ENCODE measurements around the gene PLA2G2C.
A peak's percentile ranks its signal among the peaks of the same experiment; 100 is the strongest.
"Not testable (repeated sequence)": the region's sequence is repeated elsewhere in the genome, so short reads cannot be mapped to it uniquely, and the experiment has no call there.

The PLA2G2C gene

DNA sequence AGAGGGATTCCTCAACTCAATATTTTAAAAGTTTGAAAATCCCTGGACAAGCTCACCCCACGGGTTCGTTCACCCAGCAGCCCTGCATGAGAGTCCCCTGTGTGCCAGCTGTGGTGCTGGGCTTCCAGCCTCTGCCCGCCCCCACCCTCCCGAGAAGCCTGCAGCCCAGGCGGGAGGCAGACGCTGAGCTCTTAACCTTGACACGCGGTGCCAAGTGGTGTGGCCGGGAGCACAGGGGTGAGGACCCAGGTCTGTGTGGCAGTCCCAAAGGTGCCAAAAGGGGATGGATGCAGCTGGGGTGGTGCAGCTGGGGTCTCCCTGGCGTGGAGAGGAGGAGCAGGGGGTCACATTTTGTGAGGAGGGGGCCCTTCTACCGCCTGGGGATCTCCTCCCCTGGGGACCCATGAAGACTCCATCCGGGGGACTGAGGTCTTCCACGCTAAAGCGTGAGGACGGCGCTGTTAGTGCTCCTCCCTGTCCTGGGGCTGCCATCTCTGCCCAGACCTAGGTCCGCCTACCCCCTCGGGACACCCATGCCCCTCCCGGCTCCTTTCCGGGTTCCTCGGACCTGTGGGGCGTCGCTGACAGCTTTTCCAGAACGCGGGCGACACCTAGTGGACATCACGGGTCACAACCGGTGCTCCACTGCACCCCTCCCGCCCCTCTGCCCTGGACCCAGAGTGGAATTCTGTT, 34.3 kb downstream of the PLA2G2C start:
- peak; percentile 83 for DNase-seq

GRCh38 chr1:20150969-20151368, 35.3 kb downstream of the PLA2G2C start:
- no peak for DNase-seq

GRCh38 chr1:20150326-20150705, 36.0 kb downstream of the PLA2G2C start:
- DNase-seq: no peak

GRCh38 chr1:20149601-20150325, 36.6 kb downstream of the PLA2G2C start:
- DNase-seq: no peak

DNA sequence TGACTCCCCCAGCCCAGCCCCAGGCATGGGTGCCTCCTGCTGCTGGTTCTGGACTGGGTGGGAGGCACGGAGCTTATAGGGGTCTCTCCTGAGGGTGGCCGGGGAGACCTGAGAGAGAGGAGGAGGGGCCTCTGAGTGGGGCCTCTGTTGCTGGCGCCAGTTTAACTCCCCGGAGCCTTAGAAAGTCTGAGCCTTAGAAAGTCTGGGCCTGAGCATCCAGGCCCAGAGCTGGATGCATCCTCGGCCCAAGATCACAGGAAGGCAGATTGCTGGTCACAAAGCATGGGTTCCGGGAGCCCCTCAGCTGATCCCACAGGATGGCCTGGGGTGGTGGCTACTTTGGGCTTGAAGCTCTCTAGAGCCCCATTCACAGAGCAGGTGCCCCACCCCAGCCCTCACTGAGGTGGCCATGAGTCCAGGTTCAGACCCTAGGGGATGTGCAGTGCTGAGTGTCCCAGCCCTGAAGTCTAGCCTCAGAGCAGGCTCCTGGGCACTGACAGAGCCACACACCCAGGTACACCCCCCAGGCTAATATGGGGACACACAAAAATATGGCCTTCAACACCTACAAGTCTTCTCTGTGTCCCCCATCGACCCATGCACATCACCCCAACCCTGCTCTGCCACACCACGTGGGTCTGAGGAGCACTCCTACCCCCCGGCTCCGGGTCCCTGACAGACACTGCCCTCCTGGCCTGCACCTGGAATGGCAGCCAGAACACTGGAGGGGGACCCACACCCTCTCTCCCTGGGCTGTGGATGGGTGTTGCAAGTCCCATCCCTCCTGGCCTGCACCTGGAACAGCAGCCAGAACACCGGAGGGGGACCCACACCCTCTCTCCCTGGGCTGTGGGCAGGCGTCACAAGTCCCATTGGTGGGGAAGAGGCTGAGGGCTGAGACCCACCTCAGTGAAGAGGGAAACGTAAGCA, 37.5 kb downstream of the PLA2G2C start:
- DNase-seq: no peak

- DNase-seq: no peak
Observed at GRCh38 chr1:20147846-20148570, 38.3 kb downstream of the PLA2G2C start.

- DNase-seq: no peak
Observed at GRCh38 chr1:20143734-20144565, 42.4 kb downstream of the PLA2G2C start.

- no peak for DNase-seq
Observed at GRCh38 chr1:20143318-20143717, 43.0 kb downstream of the PLA2G2C start.

GRCh38 chr1:20142001-20142710, 44.2 kb downstream of the PLA2G2C start:
- no peak for DNase-seq

- no peak for DNase-seq
Observed at GRCh38 chr1:20141466-20141865, 44.9 kb downstream of the PLA2G2C start.

- no peak for DNase-seq
Observed at GRCh38 chr1:20141001-20141400, 45.3 kb downstream of the PLA2G2C start.

GRCh38 chr1:20139776-20140612, 46.3 kb downstream of the PLA2G2C start:
- no peak for DNase-seq

DNA sequence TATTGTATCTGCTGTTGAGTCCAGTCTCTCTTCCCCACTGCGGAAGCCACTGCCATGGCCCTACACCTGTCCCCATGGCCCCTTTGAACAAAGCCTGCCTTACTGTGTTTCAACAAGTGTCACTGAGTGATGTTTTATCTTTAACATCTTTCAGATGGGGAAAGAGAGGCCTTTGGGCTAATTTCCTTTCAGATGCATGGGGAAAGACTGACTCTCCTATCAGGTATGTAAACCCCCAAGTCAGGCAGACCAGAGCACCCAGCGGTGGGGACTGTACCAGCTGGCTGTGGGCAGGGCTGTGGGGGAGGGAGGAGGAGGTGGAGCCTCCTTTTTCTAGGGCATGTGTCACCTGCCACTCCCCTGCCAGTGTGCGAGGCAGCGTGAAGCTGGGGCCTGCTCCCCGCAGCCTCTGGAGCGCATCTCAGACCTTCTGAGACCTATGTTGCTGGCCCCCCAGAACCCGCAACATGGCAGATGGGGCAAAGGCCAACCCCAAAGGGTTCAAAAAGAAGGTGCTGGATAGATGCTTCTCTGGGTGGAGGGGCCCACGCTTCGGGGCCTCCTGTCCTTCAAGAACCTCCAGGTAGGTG, 47.3 kb downstream of the PLA2G2C start, which contains the start of gene PLA2G2F:
PLA2G2F (plus strand) TSS at position 363 of the 590 bp plus-strand sequence; CDS start at position 468, 105 bp downstream.
- DNase-seq: no peak

DNA sequence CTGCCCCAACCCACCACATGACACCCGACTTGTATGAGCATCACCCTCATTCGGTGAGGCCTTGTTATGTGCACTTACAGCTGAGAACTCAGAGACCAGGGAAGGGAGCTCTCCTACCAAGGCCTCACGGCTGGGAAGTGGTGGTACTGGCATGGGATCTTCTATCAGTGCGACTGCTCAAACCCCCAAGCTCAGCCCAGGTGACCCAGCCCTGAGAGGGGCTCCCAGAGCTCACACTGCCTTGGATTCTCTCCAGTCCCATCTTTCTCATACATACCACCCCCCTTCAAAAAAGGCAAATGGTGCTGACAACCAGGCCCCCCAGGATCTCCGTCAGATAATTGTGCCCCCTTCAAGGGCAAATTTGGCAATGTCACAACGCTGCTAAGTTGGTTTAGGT, 48.0 kb downstream of the PLA2G2C start:
- no peak for DNase-seq

GRCh38 chr1:20137604-20138003, 48.7 kb downstream of the PLA2G2C start:
- DNase-seq: no peak

GRCh38 chr1:20137055-20137454, 49.3 kb downstream of the PLA2G2C start:
- no peak for DNase-seq

GRCh38 chr1:20136249-20136648, 50.1 kb downstream of the PLA2G2C start:
- DNase-seq: no peak

- DNase-seq: no peak
Observed at GRCh38 chr1:20134995-20135394, 51.3 kb downstream of the PLA2G2C start.

- DNase-seq: not testable (repeated sequence)
Observed at GRCh38 chr1:20130518-20130917, 55.8 kb downstream of the PLA2G2C start.

Measured in stimulated activated CD4-positive, alpha-beta T cell treated with anti-CD3 and anti-CD28 coated beads, Interleukin-4, amount 100 ng/mL, for 24 hours (primary cell).